Activated CD8-positive, alpha-beta memory T cell treated with anti-CD3 and anti-CD28 coated beads for 24 hours (primary cell): Measurements from ENCODE around the gene CNKSR3.

Source experiments
- DNase-seq: peaks from one replicate; pipeline ENCODE4 v3.0.0-alpha.2; 2020

CNKSR3 gene

GRCh38 chr6:154478021-154478700 lies 32.3 kb downstream of the CNKSR3 start:
- no peak for DNase-seq

- no peak for DNase-seq
Observed at GRCh38 chr6:154476494-154476893, 34.0 kb downstream of the CNKSR3 start.

- no peak for DNase-seq
Observed at GRCh38 chr6:154474648-154475428, 35.6 kb downstream of the CNKSR3 start.

- DNase-seq = no peak
Observed at GRCh38 chr6:154473324-154473723, 37.2 kb downstream of the CNKSR3 start.

GRCh38 chr6:154471609-154472362 lies 38.7 kb downstream of the CNKSR3 start:
- no peak for DNase-seq

GRCh38 chr6:154469306-154469935 lies 41.1 kb downstream of the CNKSR3 start:
- DNase-seq = no peak

- DNase-seq = no peak
Observed at GRCh38 chr6:154468760-154469159, 41.7 kb downstream of the CNKSR3 start.

GRCh38 chr6:154466971-154467679 lies 43.4 kb downstream of the CNKSR3 start:
- no peak for DNase-seq

- DNase-seq = no peak
Observed at GRCh38 chr6:154466139-154466538, 44.3 kb downstream of the CNKSR3 start.

- DNase-seq = no peak
Observed at GRCh38 chr6:154463573-154464419, 46.7 kb downstream of the CNKSR3 start.

- no peak for DNase-seq
Observed at GRCh38 chr6:154462425-154462824, 48.1 kb downstream of the CNKSR3 start.

- DNase-seq = no peak
Observed at GRCh38 chr6:154461348-154461747, 49.1 kb downstream of the CNKSR3 start.

- DNase-seq = no peak
Observed at GRCh38 chr6:154460306-154461071, 50.0 kb downstream of the CNKSR3 start.

GRCh38 chr6:154459513-154459912 lies 51.0 kb downstream of the CNKSR3 start:
- DNase-seq = no peak

GRCh38 chr6:154458565-154459470 lies 51.7 kb downstream of the CNKSR3 start:
- DNase-seq = no peak

GRCh38 chr6:154457881-154458284 lies 52.6 kb downstream of the CNKSR3 start:
- DNase-seq = no peak

GRCh38 chr6:154457046-154457713 lies 53.3 kb downstream of the CNKSR3 start:
- no peak for DNase-seq

GRCh38 chr6:154453329-154453728 lies 57.2 kb downstream of the CNKSR3 start:
- no peak for DNase-seq

GRCh38 chr6:154450498-154450897 lies 60.0 kb downstream of the CNKSR3 start:
- no peak for DNase-seq
